GM19452 (cell line): ENCODE data around the gene YTHDF1.
A peak's percentile ranks its signal among the peaks of the same experiment; 100 is the strongest.
"Not testable (repeated sequence)": the region's sequence is repeated elsewhere in the genome, so short reads cannot be mapped to it uniquely, and the experiment has no call there.

Source experiments
- ATAC-seq: cut with Tn5 transposase; IDR thresholded peaks from one replicate; pipeline ENCODE4 v1.9.1; 2021; ENCODE audit not compliant: unreplicated experiment

The YTHDF1 gene

GRCh38 chr20:63228806-63229205 lies 12.9 kb upstream of the YTHDF1 start:
- ATAC-seq, result no peak

DNA sequence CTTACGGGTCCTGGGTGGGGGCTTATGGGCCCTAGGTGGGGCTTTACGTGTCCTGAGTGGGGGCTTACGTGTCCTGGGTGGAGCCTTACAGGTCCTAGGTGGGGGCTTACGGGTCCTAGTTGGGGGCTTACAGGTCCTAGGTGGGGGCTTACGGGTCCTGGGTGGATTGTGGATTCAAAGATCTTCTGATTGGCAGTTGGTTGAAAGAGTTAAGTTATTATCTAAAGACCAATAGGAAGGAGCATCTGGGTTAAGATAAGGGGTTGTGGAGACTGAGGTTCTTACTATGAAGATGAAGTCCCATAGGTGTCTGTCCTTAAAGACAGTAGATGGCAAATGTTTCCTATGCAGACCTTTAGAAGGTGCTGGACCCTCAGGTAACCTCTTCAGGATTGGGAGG lies 11.3 kb upstream of the YTHDF1 start:
- no peak for ATAC-seq

GRCh38 chr20:63226042-63226943 lies 10.4 kb upstream of the YTHDF1 start:
- ATAC-seq, result no peak

GRCh38 chr20:63225082-63225454 lies 9.1 kb upstream of the YTHDF1 start:
- ATAC-seq, result no peak

DNA sequence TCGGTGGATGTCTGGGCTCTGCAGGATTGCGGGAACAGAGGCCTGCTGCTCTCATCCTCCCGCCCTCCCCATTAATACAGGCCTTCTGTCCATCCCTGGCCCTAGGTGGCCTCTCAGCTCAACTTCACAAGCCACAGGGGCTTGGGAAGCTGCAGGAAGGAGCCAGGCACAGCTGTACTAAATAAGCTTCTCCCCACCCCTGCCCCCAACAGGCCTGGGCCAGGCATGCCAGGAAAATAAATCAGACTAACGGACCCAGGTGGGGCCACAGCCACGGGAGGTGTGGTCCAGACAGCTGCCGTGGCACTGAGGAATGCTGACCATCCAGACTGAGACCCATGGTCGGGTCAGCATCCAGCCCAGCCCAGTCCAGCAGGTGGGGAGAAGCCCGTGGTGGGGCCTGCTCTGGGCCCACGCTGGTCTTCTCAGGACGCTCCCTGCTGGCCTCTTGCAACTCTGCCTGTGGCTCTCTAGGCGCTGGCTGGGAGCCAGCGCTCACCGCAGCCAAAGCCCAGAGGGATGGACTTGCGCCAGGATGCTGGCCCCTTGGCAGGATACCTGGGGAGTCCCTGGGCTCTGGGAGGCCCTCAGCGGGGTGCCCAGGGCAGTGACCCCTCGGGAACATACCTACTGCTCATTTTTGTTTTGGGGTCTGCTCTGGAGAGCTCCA lies 8.6 kb upstream of the YTHDF1 start:
- no peak for ATAC-seq

DNA sequence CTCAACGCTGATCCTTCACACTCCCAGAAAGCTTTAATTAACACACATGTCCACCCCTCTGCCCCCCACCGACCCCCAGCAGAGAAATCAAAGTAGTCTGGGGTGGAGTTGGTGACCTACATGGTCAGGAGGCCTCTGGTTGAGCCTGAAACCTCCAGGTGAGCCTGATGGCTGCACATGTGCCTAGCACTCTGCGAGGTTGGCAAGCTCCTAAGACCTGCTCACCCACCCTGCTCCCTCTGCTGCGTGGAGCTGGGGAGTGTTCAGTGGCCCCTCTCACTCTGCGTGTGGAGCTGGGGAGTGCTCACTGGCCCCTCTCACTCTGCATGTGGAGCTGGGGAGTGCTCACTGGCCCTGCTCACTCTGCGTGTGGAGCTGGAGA lies 7.9 kb upstream of the YTHDF1 start:
- no peak for ATAC-seq

DNA sequence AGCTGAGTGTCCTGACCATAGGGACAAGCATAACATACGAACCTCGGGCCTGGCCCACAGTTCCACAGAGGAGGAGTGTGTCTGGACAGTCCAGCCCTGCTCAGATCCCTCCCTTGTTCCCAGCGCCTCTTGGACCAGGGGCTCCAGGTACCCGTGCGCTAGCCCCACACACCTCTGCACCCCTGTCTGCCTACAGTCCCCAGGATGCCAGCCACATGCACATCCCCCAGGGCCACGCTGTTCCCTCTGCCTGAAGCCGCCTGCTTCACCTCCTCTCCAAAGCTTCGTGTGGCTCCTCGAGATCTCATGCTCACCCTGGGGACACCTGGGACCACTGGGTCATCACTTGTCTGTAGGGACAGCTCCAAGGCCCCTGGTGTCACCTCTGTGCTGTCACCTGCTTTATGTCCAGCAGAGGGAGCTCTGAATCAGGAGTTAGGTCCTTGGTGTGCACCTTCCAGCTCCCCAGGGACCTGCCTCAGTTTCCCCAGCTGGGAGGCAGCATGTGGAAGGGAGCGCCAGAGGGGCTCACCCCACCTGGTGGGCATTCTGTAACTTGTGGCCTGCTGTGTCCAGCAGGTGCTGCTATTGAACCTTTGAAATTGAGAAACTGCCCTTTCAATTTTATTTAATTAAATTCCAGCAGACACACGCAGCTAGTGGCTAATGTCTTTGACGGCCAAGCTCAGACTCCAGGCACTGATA lies 7.3 kb upstream of the YTHDF1 start:
- no peak for ATAC-seq

DNA sequence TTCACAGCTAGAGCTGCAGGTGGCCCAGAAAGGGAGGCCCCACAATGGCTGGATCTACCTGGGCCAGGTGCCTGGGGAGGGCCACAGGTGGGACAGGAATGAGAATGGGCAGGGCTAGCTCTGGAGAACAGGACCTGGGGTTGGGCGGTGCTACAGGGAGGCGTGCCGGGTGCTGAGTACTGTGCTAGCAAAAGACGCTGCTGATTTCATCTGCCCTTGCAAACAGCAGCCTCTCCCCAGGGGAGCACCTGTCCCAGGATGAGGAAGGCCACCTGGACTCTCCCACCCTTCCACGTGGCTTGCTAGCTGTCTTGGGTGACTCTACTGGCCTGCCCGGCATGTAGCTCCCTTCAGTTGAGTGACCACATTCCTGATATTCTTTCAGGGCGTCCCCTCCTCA lies 6.6 kb upstream of the YTHDF1 start:
- ATAC-seq, result no peak

DNA sequence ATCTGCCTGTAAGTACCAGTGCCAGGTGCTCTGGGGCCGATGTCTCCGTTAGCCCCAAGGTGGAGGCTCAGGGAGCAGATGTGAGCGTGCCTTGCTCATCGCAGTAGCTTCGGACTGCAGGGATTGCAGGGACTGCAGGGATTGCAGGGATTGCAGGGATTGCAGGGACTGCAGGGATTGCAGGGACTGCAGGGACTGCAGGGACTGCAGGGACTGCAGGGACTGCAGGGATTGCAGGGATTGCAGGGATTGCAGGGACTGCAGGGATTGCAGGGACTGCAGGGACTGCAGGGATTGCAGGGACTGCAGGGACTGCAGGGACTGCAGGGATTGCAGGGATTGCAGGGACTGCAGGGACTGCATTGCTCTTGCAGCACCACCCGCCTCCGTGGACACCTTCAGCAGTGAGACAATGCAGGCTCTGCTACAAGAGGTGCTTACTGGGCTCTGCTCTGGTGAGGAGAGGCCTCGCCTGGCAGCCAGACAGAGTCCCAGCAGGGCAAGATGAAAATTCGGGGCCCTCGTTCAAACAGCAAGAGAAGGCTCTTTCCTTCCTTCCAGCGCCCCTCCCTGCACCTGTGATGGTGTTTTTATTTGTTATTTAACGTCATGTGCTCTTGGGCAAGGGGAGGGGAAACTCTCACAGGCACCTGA lies 5.6 kb upstream of the YTHDF1 start:
- ATAC-seq, result not testable (repeated sequence)

GRCh38 chr20:63220696-63221399 lies 4.9 kb upstream of the YTHDF1 start:
- no peak for ATAC-seq

GRCh38 chr20:63219866-63220521 lies 4.1 kb upstream of the YTHDF1 start:
- no peak for ATAC-seq

DNA sequence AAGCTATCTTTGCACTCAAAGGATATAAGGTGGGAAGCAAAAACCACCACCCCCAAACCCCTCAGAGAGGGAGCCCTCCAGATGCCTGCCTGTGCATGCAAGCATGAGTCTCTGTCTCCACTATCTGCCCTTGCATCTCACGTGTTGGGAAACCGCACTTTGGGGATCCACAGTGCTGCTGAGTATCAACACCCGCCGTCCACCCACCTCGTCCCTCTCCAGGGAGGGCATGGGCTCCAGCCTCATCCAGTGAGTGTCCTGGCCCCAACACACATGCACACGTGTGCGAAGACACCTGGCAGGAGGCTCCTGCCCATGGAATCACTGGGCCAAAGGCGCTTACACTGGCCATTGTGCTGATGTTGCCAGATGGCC lies 3.5 kb upstream of the YTHDF1 start:
- ATAC-seq, result no peak

DNA sequence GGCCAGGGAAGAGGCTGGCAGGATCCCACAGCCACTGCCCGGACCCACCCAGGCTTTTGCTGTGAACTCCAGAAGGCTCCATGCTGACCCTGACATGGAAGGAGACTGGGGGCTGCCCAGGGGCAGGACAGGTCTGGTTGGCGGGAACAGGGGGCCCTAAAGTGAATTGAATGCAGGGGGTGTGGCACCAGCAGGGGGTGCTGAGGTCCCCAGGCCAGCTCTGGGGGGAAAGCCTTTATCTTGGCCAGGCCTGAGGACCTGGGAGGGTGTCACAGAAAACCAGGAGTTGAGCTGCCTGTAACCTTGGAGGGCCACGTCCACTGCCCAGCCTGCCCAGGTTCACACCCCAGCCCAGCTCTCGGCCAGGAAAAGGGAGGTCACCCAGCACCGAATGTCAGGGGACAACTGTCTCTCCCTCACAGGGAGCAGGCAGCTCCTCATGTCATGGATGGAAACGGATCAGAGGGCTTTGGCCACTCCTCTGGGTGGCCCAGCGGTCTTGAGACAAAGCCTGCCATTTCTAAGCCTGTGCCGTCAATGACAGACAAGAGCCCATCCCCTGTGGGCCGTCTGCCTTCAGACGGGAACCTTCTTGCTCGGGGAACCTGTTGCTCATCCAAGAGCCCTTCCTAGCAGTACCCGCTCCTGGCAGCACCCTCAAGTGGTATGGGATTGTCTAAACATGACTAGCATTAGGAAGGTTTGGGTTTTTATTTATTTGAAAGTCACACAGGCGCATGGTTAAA lies 2.9 kb upstream of the YTHDF1 start:
- no peak for ATAC-seq

- ATAC-seq, result no peak
Measured at GRCh38 chr20:63217706-63218105, 1.8 kb upstream of the YTHDF1 start.

DNA sequence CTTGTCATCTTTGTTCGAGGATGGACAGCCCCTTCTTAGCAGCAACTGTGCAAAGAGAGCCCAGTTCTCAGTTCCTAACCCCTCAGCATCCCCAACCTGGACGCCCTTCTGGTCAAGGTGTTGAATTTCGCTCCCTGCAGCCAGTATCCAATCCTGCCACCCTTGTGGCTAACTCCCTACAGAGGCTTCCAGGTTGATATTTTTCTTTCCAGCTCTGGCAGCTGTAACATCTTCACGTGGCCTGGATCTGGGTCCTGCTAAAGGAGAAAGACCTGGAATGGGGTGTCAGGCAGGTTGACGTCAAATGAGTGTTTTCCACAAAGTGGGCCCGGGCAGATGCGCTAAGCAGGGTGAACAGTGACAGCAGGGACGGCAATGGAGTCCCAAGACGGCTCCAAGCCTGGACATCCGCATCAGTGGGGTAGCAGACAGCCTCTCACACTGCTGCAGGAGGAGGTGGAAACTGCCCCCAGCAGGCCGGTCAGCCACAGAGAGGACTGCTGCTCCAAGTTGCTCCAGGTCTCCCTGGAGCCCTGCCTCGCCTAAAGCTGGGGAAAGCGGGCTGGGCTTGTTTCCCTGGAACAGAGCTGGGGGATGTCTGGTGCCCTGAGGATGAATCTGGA lies 1.0 kb upstream of the YTHDF1 start:
- no peak for ATAC-seq

DNA sequence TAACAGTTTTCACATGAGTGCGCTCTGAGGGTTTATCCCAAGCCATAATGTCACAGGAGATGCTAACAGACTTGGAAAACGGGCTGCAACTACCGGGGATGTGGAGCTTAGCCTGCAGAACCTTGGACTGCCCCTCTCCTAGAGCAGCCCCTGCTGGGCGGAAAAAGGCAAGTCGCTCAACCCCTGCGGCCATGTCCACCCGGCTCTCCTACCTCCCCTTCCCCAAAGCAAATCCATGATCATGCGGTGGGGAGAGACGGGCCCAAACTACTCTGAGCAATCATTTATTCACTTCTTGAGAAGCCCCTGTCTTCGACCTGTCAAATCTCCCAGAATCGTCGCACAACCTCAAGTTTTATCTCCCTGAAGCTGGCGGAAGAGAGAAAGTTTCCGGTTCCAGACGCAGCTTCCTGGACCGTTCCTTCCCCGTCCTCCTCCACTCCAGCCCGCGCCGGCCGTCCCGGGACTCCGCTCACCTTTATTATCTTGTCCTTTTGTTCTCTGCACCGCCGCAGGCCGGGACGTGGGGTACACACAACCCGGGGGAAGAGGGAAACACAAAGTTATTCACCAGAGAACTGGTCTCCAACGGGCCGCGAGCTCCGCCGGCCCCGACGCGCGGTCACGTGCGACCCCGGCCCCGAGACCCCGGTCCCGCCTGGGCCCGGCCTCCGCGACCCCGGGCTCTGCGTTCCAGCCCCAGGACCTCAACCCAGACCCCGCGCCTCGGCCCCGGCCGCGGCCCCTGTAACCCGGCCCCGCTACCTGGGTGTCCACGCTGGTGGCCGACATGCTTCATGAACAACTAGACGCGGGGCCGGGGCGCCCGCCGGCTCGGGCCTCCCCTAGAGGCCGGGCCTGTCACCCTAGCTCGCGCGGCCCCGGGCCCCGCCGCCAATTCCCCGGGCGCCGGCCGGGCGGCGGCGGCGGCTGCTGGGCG lies 560 bp downstream of the YTHDF1 start:
- ATAC-seq, result peak; percentile 16

DNA sequence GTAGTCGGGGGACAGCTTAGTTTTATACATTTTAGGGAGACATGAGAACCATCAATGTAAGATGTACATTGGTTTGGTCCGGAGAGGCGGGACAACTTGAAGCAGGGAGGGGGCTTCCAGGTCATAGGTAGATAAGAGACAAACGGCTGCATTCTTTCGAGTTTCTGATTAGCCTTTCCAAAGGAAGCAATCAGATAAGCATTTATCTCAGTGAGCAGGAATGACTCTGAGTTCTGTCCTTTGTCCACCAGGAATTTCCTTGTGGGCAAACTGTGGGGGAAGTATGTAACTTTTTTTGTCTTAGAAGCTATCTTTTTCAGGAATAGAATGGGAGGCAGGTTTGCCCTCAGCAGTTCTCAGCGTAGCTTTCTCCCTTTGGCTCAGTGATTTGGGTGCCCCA lies 1.4 kb downstream of the YTHDF1 start:
- ATAC-seq, result no peak

GRCh38 chr20:63212792-63213191 lies 3.1 kb downstream of the YTHDF1 start:
- ATAC-seq, result no peak
